Kidney (tissue), 14 donors: ENCODE measurements around the gene ERCC8. TPM values are rescaled to one million over a fixed set of nuclear protein-coding genes. Genes with fewer than 3 reads are reported as not detected.
A peak's percentile ranks its signal among the peaks of the same experiment; 100 is the strongest.

Experiments
- DNase-seq, 5 donors: peaks; one replicate each; pipeline ENCODE4 v3.0.0-alpha.2; 2013 to 2020
- FAIRE-seq: peaks from 2 replicates; lab custom pipeline; 2012; peaks lifted over from hg19 to GRCh38; lab: Jason Lieb, UNC
- H3K27ac ChIP-seq, 2 donors: one replicate each; pipeline ENCODE4 v1.7.0; 2013; ENCODE audit warnings: low read depth in 2 of 2, low read length in 2 of 2, inconsistent platforms in 1 of 2
- H3K27me3 ChIP-seq: one replicate; pipeline ENCODE4 v1.7.1; 2013; ENCODE audit warnings: low read length, inconsistent platforms; ENCODE audit not compliant: control insufficient read depth, insufficient read depth
- H3K36me3 ChIP-seq, 3 donors: one replicate each; pipeline versions ENCODE4 v1.7.0 to v1.7.1; 2013; ENCODE audit warnings: low read length in 3 of 3, control low read depth in 1 of 3, inconsistent platforms in 1 of 3; ENCODE audit not compliant: insufficient read depth in 3 of 3, control insufficient read depth in 2 of 3
- H3K4me1 ChIP-seq, 3 donors: one replicate each; pipeline versions ENCODE4 v1.7.0 to v1.7.1; 2013; ENCODE audit warnings: low read length in 3 of 3, inconsistent platforms in 1 of 3, low read depth in 1 of 3; ENCODE audit not compliant: control insufficient read depth in 2 of 3, insufficient read depth in 2 of 3
- H3K4me3 ChIP-seq, 3 donors: one replicate each; pipeline versions ENCODE4 v1.7.0 to v1.8.1; 2013; ENCODE audit warnings: low read length in 3 of 3, control low read depth in 1 of 3, inconsistent platforms in 1 of 3
- H3K9ac ChIP-seq, 3 donors: one replicate each; pipeline versions ENCODE4 v1.7.0 to v1.7.1; 2013; ENCODE audit warnings: low read length in 3 of 3, control low read depth in 1 of 3, inconsistent platforms in 1 of 3
- H3K9me3 ChIP-seq, 3 donors: one replicate each; pipeline versions ENCODE4 v1.7.0 to v1.7.1; 2013; ENCODE audit warnings: low read length in 3 of 3, control low read depth in 1 of 3, inconsistent platforms in 1 of 3; ENCODE audit not compliant: control insufficient read depth in 2 of 3, insufficient read depth in 1 of 3
- CTCF ChIP-seq: IDR thresholded peaks from 3 replicates; pipeline ENCODE4 v1.5.1; 2012; ENCODE audit warnings: mild to moderate bottlenecking, moderate library complexity, borderline replicate concordance; ENCODE audit not compliant: insufficient read depth; ENCODE audit errors: extremely low read depth
- intact Hi-C: fragments of 100-400 bp; cut with DNase I; formaldehyde crosslinking; loops from one replicate; pipeline ENCODE4 v1.11.1; 2022
- polyA plus RNA-seq: library from polyadenylated mRNA; stranded (reverse); fragments of 350-450 nt; fragmentation: Illumina TruSeq; extraction: RNeasy Lipid Tissue Mini Kit (QIAGEN cat#74804); gene quantifications from one replicate; pipeline ENCODE4 v1.2.3, GENCODE V29; 2014; ENCODE audit warnings: low read depth, low replicate concordance; ENCODE audit not compliant: insufficient read depth
- total RNA-seq: library from RNA; stranded (reverse); fragmentation: NEBNext Ultra II Directional; extraction: Animal tissue kit (Norgen Biotek cat#: 25700); gene quantifications from one replicate; pipeline ENCODE4 v1.2.1, GENCODE V29; 2021
- donor health status: control.
- donor health status: control.
- donor health status: control.
- donor health status: control.
- donor health status: control.
- donor health status: DM: yes; HTN: yes; CAD: no.
- donor health status: Normal renal cell carcinoma (clear cell type).

Gene ERCC8
- total and polyA plus RNA-seq, 2 donors from 2014 or later, result 6.6 to 11.5 TPM

- no peak overlapping the region for H3K9ac ChIP-seq
- H3K36me3 ChIP-seq, result no peaks in the 10 kb centered on the region
- no peaks in the 10 kb centered on the region for H3K27me3 ChIP-seq
- DNase-seq (no peak), FAIRE-seq (no peak)
- intact Hi-C loops, result no loop called here
- peak overlapping the region in 1 of 3 donors; percentile 97 for H3K4me3 ChIP-seq
- H3K4me1 ChIP-seq, result peaks cover 0 to 7% (median 3%) of the 10 kb centered on the region in 3 donors
- no peak for TF ChIP-seq CTCF
- H3K9me3 ChIP-seq, result no peaks in the 10 kb centered on the region
- H3K27ac ChIP-seq, result no peak overlapping the region
Measured at GRCh38 chr5:60943624-60944023, 1.2 kb downstream of the ERCC8 start.

GRCh38 chr5:60929024-60929423 lies 15.8 kb downstream of the ERCC8 start:
- DNase-seq, result peak in 1 of 5 donors; percentile 2
- H3K36me3 ChIP-seq, result peaks cover 0 to 3% (median 0%) of the 10 kb centered on the region in 3 donors
- no peak for FAIRE-seq
- TF ChIP-seq CTCF, result no peak
- intact Hi-C loops, result no loop called here
- no peak overlapping the region for H3K4me3 ChIP-seq
- H3K27ac ChIP-seq, result no peak overlapping the region
- H3K27me3 ChIP-seq, result no peaks in the 10 kb centered on the region
- no peak overlapping the region for H3K9ac ChIP-seq
- H3K9me3 ChIP-seq, result no peaks in the 10 kb centered on the region
- no peaks in the 10 kb centered on the region for H3K4me1 ChIP-seq

GRCh38 chr5:60927450-60927849 lies 17.4 kb downstream of the ERCC8 start:
- H3K9me3 ChIP-seq, result no peaks in the 10 kb centered on the region
- no peaks in the 10 kb centered on the region for H3K27me3 ChIP-seq
- no peak for TF ChIP-seq CTCF
- no peak overlapping the region for H3K4me3 ChIP-seq
- H3K4me1 ChIP-seq, result no peaks in the 10 kb centered on the region
- FAIRE-seq, result no peak
- intact Hi-C loops, result no loop called here
- no peak for DNase-seq
- no peak overlapping the region for H3K27ac ChIP-seq
- H3K9ac ChIP-seq, result no peak overlapping the region
- peaks cover 0 to 3% (median 0%) of the 10 kb centered on the region in 3 donors for H3K36me3 ChIP-seq

GRCh38 chr5:60918466-60918865 lies 26.4 kb downstream of the ERCC8 start:
- no peak for TF ChIP-seq CTCF
- Histone ChIP-seq H3K4me3 (no peak overlapping the region), H3K9ac (no peak overlapping the region), H3K27ac (no peak overlapping the region), H3K9me3 (no peaks in the 10 kb centered on the region), H3K27me3 (no peaks in the 10 kb centered on the region), H3K4me1 (no peaks in the 10 kb centered on the region), H3K36me3 (no peaks in the 10 kb centered on the region)
- FAIRE-seq, result no peak
- intact Hi-C loops, result no loop called here
- DNase-seq, result no peak
